ENCODE results near the gene TSPAN15.
"Not testable (repeated sequence)": the region's sequence is repeated elsewhere in the genome, so short reads cannot be mapped to it uniquely, and the experiment has no call there.

Gene TSPAN15

GRCh38 chr10:69449841-69450240 is 1.4 kb upstream of the TSPAN15 start:
- peak; percentile 47 for DNase-seq

GRCh38 chr10:69450395-69450794 is 870 bp upstream of the TSPAN15 start:
- not testable (repeated sequence) for DNase-seq

DNA sequence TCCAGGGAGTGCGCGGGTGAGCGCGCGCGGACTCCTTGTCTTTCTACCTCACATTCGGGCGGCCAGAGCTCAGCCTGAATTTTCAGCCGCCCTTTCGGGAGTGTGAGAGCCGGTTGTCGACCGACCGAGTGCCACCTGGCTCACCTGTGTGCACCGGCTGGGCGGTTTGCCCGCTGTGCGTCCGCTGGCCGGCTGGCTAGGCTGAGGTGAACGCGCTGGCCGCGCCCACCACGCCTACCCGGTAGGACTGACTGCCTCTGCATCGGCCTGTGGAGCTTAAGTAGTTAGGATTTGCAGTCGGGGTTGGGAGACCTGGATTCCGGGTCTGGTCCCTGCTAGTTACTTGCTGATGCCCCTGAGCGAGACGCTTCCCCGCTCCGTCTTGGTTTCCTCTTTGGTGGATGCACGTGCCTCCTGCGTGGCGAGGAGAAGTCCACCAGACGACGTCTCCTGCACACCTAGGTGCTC is 553 bp downstream of the TSPAN15 start:
- DNase-seq, result no peak

DNA sequence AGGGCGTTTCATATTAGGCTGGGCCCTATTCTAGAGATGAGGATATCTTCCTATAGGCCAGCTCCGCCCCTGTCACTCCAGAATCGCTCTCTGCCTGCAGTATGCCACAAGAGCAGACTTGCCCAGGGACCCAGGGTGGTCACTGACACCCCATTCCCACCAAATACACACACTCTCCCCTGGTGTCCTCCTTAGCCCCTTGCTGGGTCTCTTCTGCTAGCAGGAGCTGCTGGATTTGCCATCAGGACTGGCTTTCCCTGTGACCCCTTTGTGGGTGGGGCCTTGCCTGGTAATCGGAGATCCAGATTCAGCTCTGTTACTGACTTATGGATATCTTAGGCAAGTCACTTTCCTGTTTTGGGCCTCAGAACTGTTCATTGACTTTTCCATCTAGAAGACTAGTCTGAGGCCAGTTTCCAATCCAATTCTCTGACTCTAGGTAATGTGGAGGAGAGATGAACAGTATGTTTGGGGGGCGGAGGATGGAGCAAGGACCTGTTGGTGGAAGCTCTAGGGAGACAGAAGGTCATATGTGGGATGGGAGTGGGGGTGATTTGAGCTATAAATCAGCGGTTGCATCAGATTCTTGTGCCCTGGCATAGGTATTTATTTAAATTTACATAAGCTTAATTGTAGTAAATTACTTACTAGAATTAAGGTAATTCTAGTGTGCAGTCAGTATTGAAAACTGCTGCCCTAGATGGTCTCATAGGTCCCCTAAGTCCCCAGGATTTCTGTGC is 1.6 kb downstream of the TSPAN15 start:
- no peak for DNase-seq

GRCh38 chr10:69453795-69454194 is 2.5 kb downstream of the TSPAN15 start:
- no peak for DNase-seq

GRCh38 chr10:69455006-69455763 is 3.9 kb downstream of the TSPAN15 start:
- no peak for DNase-seq

DNA sequence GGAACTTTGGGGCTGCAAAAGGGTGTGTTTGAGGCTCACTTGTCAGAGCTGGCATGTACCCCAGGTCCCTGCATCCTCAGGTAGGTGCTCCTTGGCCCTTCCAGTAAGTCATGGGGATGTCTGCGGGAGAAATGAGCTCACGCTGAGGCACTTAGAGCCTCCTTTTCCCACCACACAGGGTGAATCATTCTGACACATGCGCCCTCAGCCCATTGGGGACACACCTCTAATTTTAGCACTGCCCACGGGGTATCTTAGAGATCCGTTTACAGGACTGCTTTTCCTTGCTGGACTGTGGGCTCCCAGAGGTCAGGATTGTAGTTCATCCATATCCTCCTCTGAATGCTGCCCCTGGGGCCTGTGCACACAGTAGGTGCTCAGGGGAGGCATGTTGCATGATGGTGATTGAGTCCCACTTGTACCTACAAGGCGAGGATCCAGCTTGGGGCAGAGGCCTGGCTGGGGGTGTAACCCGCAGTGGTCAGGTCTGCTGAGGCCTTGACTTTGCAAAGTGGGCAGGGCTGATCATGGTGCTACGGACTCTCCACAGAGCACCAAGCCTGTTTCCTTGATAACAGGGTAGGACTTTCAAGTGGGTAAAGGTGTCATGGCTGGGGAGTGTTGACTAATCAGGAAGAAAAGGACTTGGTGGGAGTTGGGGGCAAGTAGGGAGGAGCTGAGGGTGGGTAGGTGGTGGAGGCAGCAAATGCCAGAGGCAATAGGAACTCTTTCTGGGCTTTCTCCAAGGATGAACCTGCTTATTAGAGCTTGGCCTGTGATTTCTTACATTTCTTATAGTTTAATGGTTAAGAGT is 5.8 kb downstream of the TSPAN15 start:
- no peak for DNase-seq

DNA sequence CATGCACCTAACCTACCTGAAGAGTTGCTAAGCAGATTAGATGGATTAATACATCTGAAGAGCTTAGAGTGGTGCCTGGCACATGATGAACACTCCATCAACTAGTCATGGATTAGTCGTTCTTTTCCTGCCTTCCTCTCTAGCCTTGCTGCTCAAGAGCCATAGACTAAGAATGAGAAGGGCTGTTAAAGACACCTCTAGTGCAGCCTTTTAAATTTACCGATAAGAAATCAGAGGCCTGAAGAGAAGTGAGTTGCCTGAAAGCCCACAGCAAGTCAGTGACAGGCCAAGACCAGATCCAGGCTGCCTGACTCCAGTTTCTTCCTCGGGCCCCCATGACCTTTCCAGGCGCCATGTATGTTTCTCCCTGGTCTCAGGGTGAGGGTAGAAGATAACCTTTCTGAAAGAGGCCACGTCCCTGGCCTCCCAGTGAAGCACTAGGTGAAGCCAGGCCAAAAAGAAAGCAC is 6.5 kb downstream of the TSPAN15 start:
- DNase-seq, result peak; percentile 59

GRCh38 chr10:69458430-69459100 is 7.3 kb downstream of the TSPAN15 start:
- peak; percentile 87 for DNase-seq

DNA sequence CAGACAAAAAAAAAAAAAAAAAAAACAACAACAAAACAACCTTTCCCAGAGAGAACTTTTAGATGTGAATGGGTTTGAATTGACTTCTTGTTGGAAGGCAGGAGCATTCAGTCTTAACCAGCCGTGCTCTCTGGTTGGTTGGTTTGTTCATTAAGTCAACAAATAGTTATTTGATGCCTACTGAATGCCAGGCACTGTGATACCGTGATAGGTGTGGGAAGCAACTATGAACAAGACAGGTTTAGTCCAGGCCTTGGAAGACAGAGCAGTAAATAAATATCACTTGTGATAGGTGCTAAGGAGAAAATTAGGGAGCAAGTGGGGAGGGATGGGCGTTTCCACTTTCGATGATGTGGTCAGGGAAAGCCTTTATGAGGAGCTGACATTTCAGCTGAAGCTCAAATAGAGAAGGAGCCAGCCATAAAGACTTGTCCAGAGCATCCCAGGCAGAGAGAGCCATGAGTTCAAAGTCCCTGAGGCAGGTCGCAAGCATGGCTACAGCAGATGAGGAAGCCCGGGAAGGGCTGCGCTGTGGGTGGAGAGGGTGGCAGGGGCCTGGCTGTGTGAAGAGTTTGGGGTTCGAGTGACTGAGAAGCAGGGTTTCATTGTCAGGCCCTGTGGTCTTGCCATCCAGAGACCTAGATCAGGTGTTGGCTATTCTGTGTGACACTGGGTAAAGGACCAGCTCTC is 8.0 kb downstream of the TSPAN15 start:
- DNase-seq, result peak; percentile 51

- DNase-seq, result no peak
Measured at GRCh38 chr10:69459893-69460575, 8.8 kb downstream of the TSPAN15 start.

DNA sequence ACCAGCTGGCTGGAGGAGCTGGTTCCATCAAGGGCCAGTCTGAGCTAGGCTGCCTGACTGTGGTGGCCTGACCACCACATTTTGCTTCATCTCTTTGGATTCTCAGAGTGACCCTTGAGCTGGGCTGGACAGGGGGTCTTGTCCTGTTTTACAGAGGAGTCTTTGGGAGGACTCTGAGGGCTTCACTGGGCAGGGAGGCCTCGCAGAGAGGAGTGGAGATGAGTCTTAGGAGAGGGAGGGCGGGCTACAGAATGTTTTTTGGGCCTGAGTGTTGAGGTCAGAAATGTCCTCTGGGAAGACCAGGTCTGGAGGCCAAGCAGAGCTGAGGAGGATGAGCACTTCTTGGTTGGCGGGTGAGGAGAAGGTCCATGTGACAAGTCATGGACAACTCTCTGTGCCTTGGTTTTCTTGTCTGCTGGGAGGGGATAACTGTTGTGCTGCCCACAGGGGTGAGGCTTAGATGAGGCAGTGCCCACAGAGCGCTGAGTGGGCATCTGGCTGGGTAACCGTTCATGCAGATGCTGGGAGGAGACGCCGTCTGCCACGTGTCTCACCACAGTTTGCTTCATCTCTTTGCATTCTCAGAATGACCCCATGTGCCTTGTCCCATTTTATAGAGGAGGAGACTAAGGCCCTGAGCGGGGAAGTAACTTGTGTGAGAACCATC is 9.4 kb downstream of the TSPAN15 start:
- DNase-seq, result no peak

DNA sequence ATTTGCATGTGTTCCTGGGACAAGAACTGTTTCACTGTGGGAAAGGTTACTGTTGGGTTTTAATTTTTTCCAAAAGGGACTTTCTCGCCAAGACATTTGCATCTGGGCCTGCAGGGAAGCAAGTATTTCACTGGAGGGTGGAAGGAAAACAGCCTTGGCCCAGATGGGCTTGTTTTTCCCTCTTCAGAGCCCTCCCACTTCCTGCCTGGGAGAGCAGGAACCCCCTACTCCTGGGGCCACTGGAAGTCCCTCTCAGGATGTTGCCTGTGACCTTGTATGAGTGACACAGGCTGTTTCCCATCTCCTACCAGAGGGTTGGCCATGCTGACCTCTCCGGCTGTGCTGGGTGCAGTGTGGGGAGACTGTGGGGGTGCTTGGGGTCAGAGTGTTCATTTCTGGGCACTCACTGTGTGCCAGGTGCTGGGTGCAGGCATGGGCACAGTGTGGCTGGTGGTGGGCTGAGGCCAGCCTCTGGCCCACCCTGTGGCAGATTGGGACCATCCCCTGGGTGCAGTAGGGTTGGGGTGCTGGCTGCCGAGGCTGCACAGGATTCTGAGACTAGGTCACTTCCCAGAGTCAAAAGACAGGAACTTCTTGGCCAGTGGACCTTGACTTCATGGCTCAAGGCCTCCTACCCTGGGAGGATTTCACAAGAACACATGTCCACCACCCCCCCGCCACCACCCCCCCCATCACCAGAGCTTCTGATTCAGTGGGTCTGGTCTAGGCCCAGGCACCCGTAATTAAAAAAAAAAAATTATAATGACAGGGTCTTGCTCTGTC is 10.2 kb downstream of the TSPAN15 start:
- no peak for DNase-seq

DNA sequence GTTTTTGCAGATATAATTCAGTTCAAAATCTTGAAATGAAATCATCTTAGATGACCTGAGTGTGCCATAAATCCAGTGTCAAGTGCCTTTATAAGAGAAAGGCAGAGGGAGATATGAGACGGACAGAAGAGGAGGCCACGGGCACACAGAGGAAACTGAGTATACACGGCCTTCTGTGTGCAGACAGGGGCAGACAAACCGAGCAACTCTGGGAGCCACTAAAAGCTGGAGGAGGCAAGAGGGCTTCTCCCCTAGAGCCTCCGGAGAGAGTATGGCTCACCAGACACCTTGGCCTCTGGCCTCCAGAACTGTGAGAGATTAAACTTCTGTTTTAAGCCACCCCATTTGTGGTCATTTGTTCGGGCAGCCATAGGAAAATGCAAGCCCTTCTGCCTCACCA is 12.6 kb downstream of the TSPAN15 start:
- DNase-seq, result no peak

- DNase-seq, result no peak
Measured at GRCh38 chr10:69464401-69464800, 13.1 kb downstream of the TSPAN15 start.

- no peak for DNase-seq
Measured at GRCh38 chr10:69464801-69465401, 13.6 kb downstream of the TSPAN15 start.

DNA sequence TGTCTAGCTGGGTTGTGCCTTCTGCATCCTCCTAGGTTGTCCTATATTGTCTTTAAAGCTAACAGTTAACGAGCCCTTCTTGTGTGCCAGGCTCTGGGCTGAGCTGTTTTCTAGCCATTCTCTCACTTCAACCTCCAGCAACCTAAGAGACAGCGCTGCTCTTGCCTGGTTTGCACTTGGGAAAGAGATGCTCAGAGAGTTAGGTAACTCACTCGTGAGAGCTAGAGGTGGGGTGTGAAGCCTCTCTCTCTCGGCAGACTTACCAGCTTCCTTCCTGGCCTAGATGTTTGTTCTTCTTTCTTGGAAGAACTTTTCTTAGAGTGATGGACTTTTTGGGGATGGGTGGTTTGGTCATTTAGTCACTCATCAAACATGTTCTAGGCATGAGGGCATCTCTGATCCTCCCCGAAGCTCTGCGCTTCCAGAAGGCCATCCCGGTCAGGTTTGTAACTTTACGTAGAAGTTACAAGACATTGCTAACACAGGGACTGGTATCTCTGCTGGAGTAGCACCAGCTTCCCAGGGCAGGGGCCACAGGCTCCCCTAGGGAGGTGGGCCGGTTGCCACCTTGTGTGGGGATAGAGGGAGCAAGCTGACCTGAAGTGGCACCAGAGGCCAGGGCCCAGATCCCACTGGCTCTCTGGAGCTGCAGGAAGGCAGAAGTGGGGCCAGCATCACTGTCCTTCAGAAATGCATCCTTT is 14.3 kb downstream of the TSPAN15 start:
- no peak for DNase-seq

GRCh38 chr10:69466158-69466490 is 14.9 kb downstream of the TSPAN15 start:
- no peak for DNase-seq

- DNase-seq, result no peak
Measured at GRCh38 chr10:69466689-69467088, 15.4 kb downstream of the TSPAN15 start.

All from NCI-H226 (cell line).